Stimulated activated CD8-positive, alpha-beta memory T cell treated with anti-CD3 and anti-CD28 coated beads, Interleukin-12 subunit alpha, Interleukin-12 subunit beta, amount 100 ng/mL, for 1 hour (primary cell): ENCODE results near the gene RPL9.
"Not testable (repeated sequence)": the region's sequence is repeated elsewhere in the genome, so short reads cannot be mapped to it uniquely, and the experiment has no call there.

Experiments
- DNase-seq: peaks from one replicate; pipeline ENCODE4 v3.0.0-alpha.2; 2020; ENCODE audit warnings: low read depth

The RPL9 gene

GRCh38 chr4:39466747-39467146 lies 8.0 kb upstream of the RPL9 start:
- DNase-seq: no peak

- no peak for DNase-seq
Observed at GRCh38 chr4:39464886-39465501, 6.3 kb upstream of the RPL9 start.

GRCh38 chr4:39458161-39458504 lies 589 bp downstream of the RPL9 start:
- DNase-seq: not testable (repeated sequence)

GRCh38 chr4:39456946-39457763 lies 1.6 kb downstream of the RPL9 start:
- DNase-seq: no peak

GRCh38 chr4:39455486-39455885 lies 3.2 kb downstream of the RPL9 start:
- DNase-seq: no peak

GRCh38 chr4:39453738-39454137 lies 5.0 kb downstream of the RPL9 start:
- DNase-seq: no peak

GRCh38 chr4:39452860-39453587 lies 5.7 kb downstream of the RPL9 start:
- DNase-seq: no peak

GRCh38 chr4:39452153-39452859 lies 6.4 kb downstream of the RPL9 start:
- DNase-seq: no peak

GRCh38 chr4:39451423-39452023 lies 7.2 kb downstream of the RPL9 start:
- no peak for DNase-seq

GRCh38 chr4:39450618-39451017 lies 8.1 kb downstream of the RPL9 start:
- no peak for DNase-seq

GRCh38 chr4:39446842-39447573 lies 11.7 kb downstream of the RPL9 start:
- no peak for DNase-seq

- no peak for DNase-seq
Observed at GRCh38 chr4:39446483-39446841, 12.3 kb downstream of the RPL9 start.

GRCh38 chr4:39442998-39443397 lies 15.7 kb downstream of the RPL9 start:
- no peak for DNase-seq

GRCh38 chr4:39441593-39441992 lies 17.1 kb downstream of the RPL9 start:
- no peak for DNase-seq

- no peak for DNase-seq
Observed at GRCh38 chr4:39435659-39436563, 22.8 kb downstream of the RPL9 start.

- DNase-seq: no peak
Observed at GRCh38 chr4:39433878-39434492, 24.7 kb downstream of the RPL9 start.

GRCh38 chr4:39429476-39430334 lies 29.0 kb downstream of the RPL9 start:
- no peak for DNase-seq

GRCh38 chr4:39427520-39428114 lies 31.1 kb downstream of the RPL9 start:
- no peak for DNase-seq

GRCh38 chr4:39426728-39427127 lies 32.0 kb downstream of the RPL9 start:
- no peak for DNase-seq
